NCI-H1930 (cell line): Measurements from ENCODE around the gene IL17REL.

ENCODE experiments used
- DNase-seq, 2 experiments: peaks; one replicate each; lab custom pipeline; 2025; lab: John Stamatoyannopoulos, UW

The IL17REL gene

GRCh38 chr22:50012211-50013181 is at the start of gene IL17REL:
Gene IL17REL (minus strand): TSS chr22:50012765. CDS start chr22:50012646, 119 bp downstream.
- no peak for DNase-seq

- DNase-seq: no peak
These were observed 49.3 kb upstream of the IL17REL start for GRCh38 chr22:50061824-50062355.

GRCh38 chr22:50061141-50061823 is 48.7 kb upstream of the IL17REL start:
- DNase-seq: no peak

- no peak for DNase-seq
These were observed 48.0 kb upstream of the IL17REL start for GRCh38 chr22:50060441-50061140.

- no peak for DNase-seq
These were observed 47.3 kb upstream of the IL17REL start for GRCh38 chr22:50059881-50060262.

- DNase-seq: no peak
These were observed 46.6 kb upstream of the IL17REL start for GRCh38 chr22:50058906-50059880.

- no peak for DNase-seq
These were observed 45.7 kb upstream of the IL17REL start, which contains the start of gene TTLL8 for GRCh38 chr22:50058061-50058905. Gene TTLL8 (minus strand): TSS chr22:50058298.

- no peak for DNase-seq
These were observed 44.9 kb upstream of the IL17REL start for GRCh38 chr22:50057278-50058060.

- DNase-seq: no peak
These were observed 43.8 kb upstream of the IL17REL start for GRCh38 chr22:50056214-50056972.

GRCh38 chr22:50053861-50054260 is 41.3 kb upstream of the IL17REL start:
- no peak for DNase-seq

GRCh38 chr22:50051930-50052329 is 39.4 kb upstream of the IL17REL start:
- no peak for DNase-seq

- DNase-seq: no peak
These were observed 37.0 kb upstream of the IL17REL start for GRCh38 chr22:50049299-50050195.

- no peak for DNase-seq
These were observed 36.3 kb upstream of the IL17REL start for GRCh38 chr22:50048836-50049235.

- no peak for DNase-seq
These were observed 35.6 kb upstream of the IL17REL start for GRCh38 chr22:50048061-50048765.

- no peak for DNase-seq
These were observed 34.8 kb upstream of the IL17REL start for GRCh38 chr22:50047346-50047745.

- DNase-seq: no peak
These were observed 34.1 kb upstream of the IL17REL start for GRCh38 chr22:50046481-50047245.
